ENCODE results near the gene KBTBD7.

The KBTBD7 gene

GRCh38 chr13:41213316-41213715 is 18.9 kb upstream of the KBTBD7 start:
- no peaks in the 10 kb centered on the region for H4K20me1 ChIP-seq (ENCODE audit: insufficient read depth, low read length, poor library complexity, severe bottlenecking)
- H3K9me3 ChIP-seq (ENCODE audit: insufficient read depth, low read depth, low read length) = peaks cover 6% of the 10 kb centered on the region; the same call in 1 of the 2 replicates
- no peak overlapping the region for H3K4me2 ChIP-seq (ENCODE audit: low read depth, low read length, poor library complexity, severe bottlenecking)
- no peak overlapping the region for H2AFZ ChIP-seq (ENCODE audit: low read length)
- no peaks in the 10 kb centered on the region for H3K4me1 ChIP-seq (ENCODE audit: insufficient read depth, low read length, poor library complexity, severe bottlenecking)
- no peaks in the 10 kb centered on the region for H3K79me2 ChIP-seq (ENCODE audit: insufficient read depth, low read length)
- no peak overlapping the region for H3K4me3 ChIP-seq (ENCODE audit: low read length, poor library complexity, severe bottlenecking)
- no peaks in the 10 kb centered on the region for H3K27me3 ChIP-seq (ENCODE audit: insufficient read depth, low read length, poor library complexity, severe bottlenecking)
- H3K36me3 ChIP-seq (ENCODE audit: insufficient read depth, low read length) = no peaks in the 10 kb centered on the region
- TF ChIP-seq EZH2phosphoT487 (IDR thresholded peaks at IDR 0.05; ENCODE audit: borderline replicate concordance) = no peak
- H3K9ac ChIP-seq (ENCODE audit: low read depth, low read length, poor library complexity, severe bottlenecking) = no peak overlapping the region
- H3F3A ChIP-seq (ENCODE audit: low read depth) = no peaks in the 10 kb centered on the region
- no peaks in the 10 kb centered on the region for H3K9me2 ChIP-seq (replicated peaks; ENCODE audit: low read depth, low read length)

GRCh38 chr13:41212881-41213280 is 18.5 kb upstream of the KBTBD7 start:
- no peak overlapping the region for H2AFZ ChIP-seq (ENCODE audit: low read length)
- no peak overlapping the region for H3K4me3 ChIP-seq (ENCODE audit: low read length, poor library complexity, severe bottlenecking)
- H3K9me3 ChIP-seq (ENCODE audit: insufficient read depth, low read depth, low read length) = peaks cover 6% of the 10 kb centered on the region; the same call in 1 of the 2 replicates
- H3K36me3 ChIP-seq (ENCODE audit: insufficient read depth, low read length) = no peaks in the 10 kb centered on the region
- no peaks in the 10 kb centered on the region for H3K27me3 ChIP-seq (ENCODE audit: insufficient read depth, low read length, poor library complexity, severe bottlenecking)
- no peaks in the 10 kb centered on the region for H3K79me2 ChIP-seq (ENCODE audit: insufficient read depth, low read length)
- no peak overlapping the region for H3K4me2 ChIP-seq (ENCODE audit: low read depth, low read length, poor library complexity, severe bottlenecking)
- no peak for TF ChIP-seq CTCF (conservative IDR thresholded peaks at IDR 0.05; ENCODE audit: low read length)
- TF ChIP-seq EZH2phosphoT487 (IDR thresholded peaks at IDR 0.05; ENCODE audit: borderline replicate concordance) = no peak
- H3K9ac ChIP-seq (ENCODE audit: low read depth, low read length, poor library complexity, severe bottlenecking) = no peak overlapping the region
- no peaks in the 10 kb centered on the region for H3F3A ChIP-seq (ENCODE audit: low read depth)
- no peaks in the 10 kb centered on the region for H3K4me1 ChIP-seq (ENCODE audit: insufficient read depth, low read length, poor library complexity, severe bottlenecking)
- no peaks in the 10 kb centered on the region for H3K9me2 ChIP-seq (replicated peaks; ENCODE audit: low read depth, low read length)
- H4K20me1 ChIP-seq (ENCODE audit: insufficient read depth, low read length, poor library complexity, severe bottlenecking) = no peaks in the 10 kb centered on the region

DNA sequence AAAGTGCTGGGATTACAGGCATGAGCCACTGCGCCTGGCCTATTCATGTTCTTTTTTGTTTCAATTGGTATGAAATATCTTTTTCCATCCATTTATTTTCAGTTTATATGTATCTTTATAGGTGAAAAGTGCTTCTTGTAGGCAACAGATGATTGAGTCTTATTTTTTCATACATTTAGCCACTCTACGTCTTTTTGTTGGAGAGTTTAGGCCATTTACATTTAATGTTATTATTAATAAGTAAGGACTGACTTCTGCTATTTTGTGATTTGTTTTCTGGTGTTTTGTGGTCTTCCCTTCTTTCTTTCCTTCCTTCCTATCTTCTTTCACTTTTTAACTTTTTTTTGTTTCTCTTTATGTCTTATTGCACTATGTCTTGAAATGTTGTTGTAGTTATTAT is 16.7 kb upstream of the KBTBD7 start:
- H3K4me1 ChIP-seq (ENCODE audit: insufficient read depth, low read length, poor library complexity, severe bottlenecking) = no peaks in the 10 kb centered on the region
- H3K79me2 ChIP-seq (ENCODE audit: insufficient read depth, low read length) = no peaks in the 10 kb centered on the region
- H4K20me1 ChIP-seq (ENCODE audit: insufficient read depth, low read length, poor library complexity, severe bottlenecking) = no peaks in the 10 kb centered on the region
- H3K4me3 ChIP-seq (ENCODE audit: low read length, poor library complexity, severe bottlenecking) = no peak overlapping the region
- no peak overlapping the region for H2AFZ ChIP-seq (ENCODE audit: low read length)
- H3F3A ChIP-seq (ENCODE audit: low read depth) = no peaks in the 10 kb centered on the region
- no peak overlapping the region for H3K4me2 ChIP-seq (ENCODE audit: low read depth, low read length, poor library complexity, severe bottlenecking)
- H3K9me3 ChIP-seq (ENCODE audit: insufficient read depth, low read depth, low read length) = peaks cover 6% of the 10 kb centered on the region; the same call in 1 of the 2 replicates
- TF ChIP-seq CTCF (conservative IDR thresholded peaks at IDR 0.05; ENCODE audit: low read length) (no peak), EZH2phosphoT487 (IDR thresholded peaks at IDR 0.05; ENCODE audit: borderline replicate concordance) (no peak)
- no peaks in the 10 kb centered on the region for H3K27me3 ChIP-seq (ENCODE audit: insufficient read depth, low read length, poor library complexity, severe bottlenecking)
- no peaks in the 10 kb centered on the region for H3K36me3 ChIP-seq (ENCODE audit: insufficient read depth, low read length)
- H3K9me2 ChIP-seq (replicated peaks; ENCODE audit: low read depth, low read length) = no peaks in the 10 kb centered on the region
- no peak overlapping the region for H3K9ac ChIP-seq (ENCODE audit: low read depth, low read length, poor library complexity, severe bottlenecking)

GRCh38 chr13:41206467-41206866 is 12.1 kb upstream of the KBTBD7 start:
- no peaks in the 10 kb centered on the region for H3K79me2 ChIP-seq (ENCODE audit: insufficient read depth, low read length)
- no peaks in the 10 kb centered on the region for H3K36me3 ChIP-seq (ENCODE audit: insufficient read depth, low read length)
- H3K4me3 ChIP-seq (ENCODE audit: low read length, poor library complexity, severe bottlenecking) = no peak overlapping the region
- peaks cover 6% of the 10 kb centered on the region; the same call in 1 of the 2 replicates for H3K9me3 ChIP-seq (ENCODE audit: insufficient read depth, low read depth, low read length)
- H3K9ac ChIP-seq (ENCODE audit: low read depth, low read length, poor library complexity, severe bottlenecking) = no peak overlapping the region
- no peak overlapping the region for H3K4me2 ChIP-seq (ENCODE audit: low read depth, low read length, poor library complexity, severe bottlenecking)
- H4K20me1 ChIP-seq (ENCODE audit: insufficient read depth, low read length, poor library complexity, severe bottlenecking) = no peaks in the 10 kb centered on the region
- no peaks in the 10 kb centered on the region for H3K27me3 ChIP-seq (ENCODE audit: insufficient read depth, low read length, poor library complexity, severe bottlenecking)
- no peaks in the 10 kb centered on the region for H3F3A ChIP-seq (ENCODE audit: low read depth)
- no peak overlapping the region for H2AFZ ChIP-seq (ENCODE audit: low read length)
- TF ChIP-seq CTCF (conservative IDR thresholded peaks at IDR 0.05; ENCODE audit: low read length) (no peak), EZH2phosphoT487 (IDR thresholded peaks at IDR 0.05; ENCODE audit: borderline replicate concordance) (no peak)
- no peaks in the 10 kb centered on the region for H3K4me1 ChIP-seq (ENCODE audit: insufficient read depth, low read length, poor library complexity, severe bottlenecking)
- H3K9me2 ChIP-seq (replicated peaks; ENCODE audit: low read depth, low read length) = no peaks in the 10 kb centered on the region

All from Loucy (cell line).